HG03457 (cell line): ENCODE measurements around the gene ST3GAL6.

Experiments used
- ATAC-seq: cut with Tn5 transposase; IDR thresholded peaks from one replicate; pipeline ENCODE4 v1.9.1; 2021; ENCODE audit warnings: moderate number of reproducible peaks; ENCODE audit not compliant: unreplicated experiment

Gene ST3GAL6

GRCh38 chr3:98739266-98739665, 23.9 kb upstream of the ST3GAL6 start:
- no peak for ATAC-seq

- no peak for ATAC-seq
Observed at GRCh38 chr3:98740324-98740723, 22.8 kb upstream of the ST3GAL6 start.

GRCh38 chr3:98741121-98741716, 21.9 kb upstream of the ST3GAL6 start:
- no peak for ATAC-seq

- no peak for ATAC-seq
Observed at GRCh38 chr3:98743071-98743470, 20.1 kb upstream of the ST3GAL6 start.

- no peak for ATAC-seq
Observed at GRCh38 chr3:98744283-98744682, 18.9 kb upstream of the ST3GAL6 start.

GRCh38 chr3:98745718-98746117, 17.4 kb upstream of the ST3GAL6 start:
- no peak for ATAC-seq

GRCh38 chr3:98746122-98746521, 17.0 kb upstream of the ST3GAL6 start:
- ATAC-seq: no peak

GRCh38 chr3:98746882-98747281, 16.3 kb upstream of the ST3GAL6 start:
- no peak for ATAC-seq

- ATAC-seq: no peak
Observed at GRCh38 chr3:98750276-98750919, 12.7 kb upstream of the ST3GAL6 start.

GRCh38 chr3:98754483-98754882, 8.7 kb upstream of the ST3GAL6 start:
- no peak for ATAC-seq

GRCh38 chr3:98755601-98756000, 7.5 kb upstream of the ST3GAL6 start:
- no peak for ATAC-seq

GRCh38 chr3:98759629-98760028, 3.5 kb upstream of the ST3GAL6 start:
- ATAC-seq: no peak

GRCh38 chr3:98761643-98762229, 1.4 kb upstream of the ST3GAL6 start:
- ATAC-seq: no peak

- no peak for ATAC-seq
Observed at GRCh38 chr3:98763819-98764418, 779 bp downstream of the ST3GAL6 start.

GRCh38 chr3:98764472-98764884, 1.3 kb downstream of the ST3GAL6 start:
- ATAC-seq: no peak

- ATAC-seq: no peak
Observed at GRCh38 chr3:98765721-98766120, 2.6 kb downstream of the ST3GAL6 start.

- ATAC-seq: no peak
Observed at GRCh38 chr3:98766924-98767323, 3.8 kb downstream of the ST3GAL6 start.

- ATAC-seq: no peak
Observed at GRCh38 chr3:98768961-98769360, 5.8 kb downstream of the ST3GAL6 start.

GRCh38 chr3:98769448-98769847, 6.3 kb downstream of the ST3GAL6 start:
- no peak for ATAC-seq

- no peak for ATAC-seq
Observed at GRCh38 chr3:98770261-98771039, 7.3 kb downstream of the ST3GAL6 start.

GRCh38 chr3:98772022-98772421, 8.9 kb downstream of the ST3GAL6 start:
- no peak for ATAC-seq
